ENCODE measurements around the gene AFM. TPM values are rescaled to one million over a fixed set of nuclear protein-coding genes. Genes with fewer than 3 reads are reported as not detected.

The AFM gene
- total RNA-seq, 1 donor from 2014 or later = not detected

GRCh38 chr4:73460913-73461522, 20.5 kb upstream of the AFM start:
- Mint-ChIP-seq H3K9me3 (ENCODE audit: unreplicated experiment) (no peaks in the 10 kb centered on the region), H3K4me1 (ENCODE audit: unreplicated experiment) (no peaks in the 10 kb centered on the region), H3K27ac (ENCODE audit: unreplicated experiment) (no peak overlapping the region), H3K4me3 (ENCODE audit: unreplicated experiment) (no peak overlapping the region), H3K27me3 (ENCODE audit: unreplicated experiment) (peaks cover 46% of the 10 kb centered on the region), H3K36me3 (ENCODE audit: unreplicated experiment) (no peaks in the 10 kb centered on the region)
- TF ChIP-seq, protein P1, sequence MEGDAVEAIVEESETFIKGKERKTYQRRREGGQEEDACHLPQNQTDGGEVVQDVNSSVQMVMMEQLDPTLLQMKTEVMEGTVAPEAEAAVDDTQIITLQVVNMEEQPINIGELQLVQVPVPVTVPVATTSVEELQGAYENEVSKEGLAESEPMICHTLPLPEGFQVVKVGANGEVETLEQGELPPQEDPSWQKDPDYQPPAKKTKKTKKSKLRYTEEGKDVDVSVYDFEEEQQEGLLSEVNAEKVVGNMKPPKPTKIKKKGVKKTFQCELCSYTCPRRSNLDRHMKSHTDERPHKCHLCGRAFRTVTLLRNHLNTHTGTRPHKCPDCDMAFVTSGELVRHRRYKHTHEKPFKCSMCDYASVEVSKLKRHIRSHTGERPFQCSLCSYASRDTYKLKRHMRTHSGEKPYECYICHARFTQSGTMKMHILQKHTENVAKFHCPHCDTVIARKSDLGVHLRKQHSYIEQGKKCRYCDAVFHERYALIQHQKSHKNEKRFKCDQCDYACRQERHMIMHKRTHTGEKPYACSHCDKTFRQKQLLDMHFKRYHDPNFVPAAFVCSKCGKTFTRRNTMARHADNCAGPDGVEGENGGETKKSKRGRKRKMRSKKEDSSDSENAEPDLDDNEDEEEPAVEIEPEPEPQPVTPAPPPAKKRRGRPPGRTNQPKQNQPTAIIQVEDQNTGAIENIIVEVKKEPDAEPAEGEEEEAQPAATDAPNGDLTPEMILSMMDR (IDR thresholded peaks at IDR 0.05) = no peak
- DNase-seq (ENCODE audit: extremely low spot score, unreplicated experiment) = no peak

DNA sequence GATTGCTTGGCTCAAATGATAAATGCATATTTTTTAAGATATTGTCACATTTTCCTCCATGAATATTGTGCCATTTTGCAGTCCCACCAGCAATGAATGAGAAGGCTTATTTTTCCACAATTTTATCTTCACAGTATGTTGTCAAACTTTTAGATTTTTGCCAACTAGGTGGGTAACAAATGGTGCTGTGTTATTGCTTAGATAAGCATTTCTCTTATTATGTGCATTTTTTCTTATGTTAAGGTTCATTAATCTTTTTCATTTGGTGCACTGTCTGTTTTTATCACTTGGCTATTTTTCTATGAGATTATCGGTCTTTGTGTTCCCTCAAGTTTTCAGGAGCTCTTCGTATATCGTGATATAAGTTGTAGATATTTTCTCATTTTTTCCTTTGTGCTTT, 13.4 kb upstream of the AFM start:
- TF ChIP-seq, protein P1 (IDR thresholded peaks at IDR 0.05) = no peak
- no peak overlapping the region for H3K27ac Mint-ChIP-seq (ENCODE audit: unreplicated experiment)
- H3K4me1 Mint-ChIP-seq (ENCODE audit: unreplicated experiment) = no peaks in the 10 kb centered on the region
- H3K36me3 Mint-ChIP-seq (ENCODE audit: unreplicated experiment) = no peaks in the 10 kb centered on the region
- no peak overlapping the region for H3K4me3 Mint-ChIP-seq (ENCODE audit: unreplicated experiment)
- H3K9me3 Mint-ChIP-seq (ENCODE audit: unreplicated experiment) = peaks cover 10% of the 10 kb centered on the region
- DNase-seq (ENCODE audit: extremely low spot score, unreplicated experiment) = no peak
- peaks cover 62% of the 10 kb centered on the region for H3K27me3 Mint-ChIP-seq (ENCODE audit: unreplicated experiment)

DNA sequence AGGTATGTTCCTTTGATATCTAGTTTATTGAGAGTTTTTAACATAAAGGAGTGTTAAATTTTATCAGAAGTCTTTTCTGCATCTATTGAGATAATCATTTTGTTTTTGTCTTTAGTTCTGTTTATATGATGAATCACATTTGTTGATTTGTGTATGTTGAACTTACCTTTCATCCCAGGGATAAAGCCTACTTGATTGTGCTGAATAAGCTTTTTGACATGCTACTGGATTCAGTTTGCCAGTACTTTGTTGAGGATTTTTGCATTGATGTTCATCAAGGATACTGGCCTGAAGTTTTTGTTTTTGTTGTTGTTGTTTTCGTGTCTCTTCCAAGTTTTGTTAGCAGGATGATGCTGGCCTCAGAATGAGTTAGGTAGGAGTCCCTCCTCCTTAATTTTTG, 10.8 kb upstream of the AFM start:
- DNase-seq (ENCODE audit: extremely low spot score, unreplicated experiment) = no peak
- H3K36me3 Mint-ChIP-seq (ENCODE audit: unreplicated experiment) = no peaks in the 10 kb centered on the region
- no peak overlapping the region for H3K27ac Mint-ChIP-seq (ENCODE audit: unreplicated experiment)
- no peak overlapping the region for H3K4me3 Mint-ChIP-seq (ENCODE audit: unreplicated experiment)
- peaks cover 14% of the 10 kb centered on the region for H3K9me3 Mint-ChIP-seq (ENCODE audit: unreplicated experiment)
- H3K27me3 Mint-ChIP-seq (ENCODE audit: unreplicated experiment) = peaks cover 55% of the 10 kb centered on the region
- TF ChIP-seq, protein P1 (IDR thresholded peaks at IDR 0.05) = no peak
- H3K4me1 Mint-ChIP-seq (ENCODE audit: unreplicated experiment) = no peaks in the 10 kb centered on the region

GRCh38 chr4:73477176-73477575, 4.4 kb upstream of the AFM start:
- no peak overlapping the region for H3K27ac Mint-ChIP-seq (ENCODE audit: unreplicated experiment)
- no peak for DNase-seq (ENCODE audit: extremely low spot score, unreplicated experiment)

GRCh38 chr4:73479323-73479722, 2.2 kb upstream of the AFM start:
- no peaks in the 10 kb centered on the region for H3K9me3 Mint-ChIP-seq (ENCODE audit: unreplicated experiment)
- no peaks in the 10 kb centered on the region for H3K36me3 Mint-ChIP-seq (ENCODE audit: unreplicated experiment)
- no peaks in the 10 kb centered on the region for H3K4me1 Mint-ChIP-seq (ENCODE audit: unreplicated experiment)

More at GRCh38 chr4:73477176-73477575, 4.4 kb upstream of the AFM start:
- peaks cover 13% of the 10 kb centered on the region for H3K9me3 Mint-ChIP-seq (ENCODE audit: unreplicated experiment)
- TF ChIP-seq, protein P1 (IDR thresholded peaks at IDR 0.05) = no peak
- peaks cover 19% of the 10 kb centered on the region for H3K27me3 Mint-ChIP-seq (ENCODE audit: unreplicated experiment)
- H3K4me1 Mint-ChIP-seq (ENCODE audit: unreplicated experiment) = no peaks in the 10 kb centered on the region
- no peak overlapping the region for H3K4me3 Mint-ChIP-seq (ENCODE audit: unreplicated experiment)
- H3K36me3 Mint-ChIP-seq (ENCODE audit: unreplicated experiment) = no peaks in the 10 kb centered on the region

More at GRCh38 chr4:73479323-73479722, 2.2 kb upstream of the AFM start:
- DNase-seq (ENCODE audit: extremely low spot score, unreplicated experiment) = no peak
- H3K4me3 Mint-ChIP-seq (ENCODE audit: unreplicated experiment) = no peak overlapping the region
- TF ChIP-seq, protein P1 (IDR thresholded peaks at IDR 0.05) = no peak
- no peak overlapping the region for H3K27ac Mint-ChIP-seq (ENCODE audit: unreplicated experiment)
- peaks cover 12% of the 10 kb centered on the region for H3K27me3 Mint-ChIP-seq (ENCODE audit: unreplicated experiment)

Measured in osteocyte (in vitro differentiated cells).